ENCODE measurements around the gene OGDHL. TPM values are rescaled to one million over a fixed set of nuclear protein-coding genes. Genes with fewer than 3 reads are reported as not detected.

Gene OGDHL
- total RNA-seq, 1 donor, result under 0.01 TPM

DNA sequence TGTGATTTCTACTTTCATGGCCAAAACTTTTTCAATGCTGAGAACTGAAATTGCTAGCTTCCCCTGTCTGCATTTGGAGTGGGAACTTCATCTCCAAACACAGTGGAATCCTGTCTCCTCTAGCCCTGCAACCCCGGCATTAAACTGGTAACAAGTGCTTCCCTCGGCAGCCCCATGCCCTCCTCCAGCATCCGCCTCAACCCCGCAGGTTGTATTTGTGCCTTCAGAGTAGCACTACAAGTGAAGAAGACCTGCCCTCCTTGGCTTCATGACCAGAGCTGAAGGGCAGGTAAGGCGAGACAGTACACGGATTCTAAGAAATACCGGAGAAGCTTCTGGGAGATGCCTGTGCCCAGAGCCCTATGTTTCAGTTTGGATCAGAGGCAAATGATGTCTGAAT is 65.8 kb downstream of the OGDHL start:
- TF ChIP-seq, protein P1, sequence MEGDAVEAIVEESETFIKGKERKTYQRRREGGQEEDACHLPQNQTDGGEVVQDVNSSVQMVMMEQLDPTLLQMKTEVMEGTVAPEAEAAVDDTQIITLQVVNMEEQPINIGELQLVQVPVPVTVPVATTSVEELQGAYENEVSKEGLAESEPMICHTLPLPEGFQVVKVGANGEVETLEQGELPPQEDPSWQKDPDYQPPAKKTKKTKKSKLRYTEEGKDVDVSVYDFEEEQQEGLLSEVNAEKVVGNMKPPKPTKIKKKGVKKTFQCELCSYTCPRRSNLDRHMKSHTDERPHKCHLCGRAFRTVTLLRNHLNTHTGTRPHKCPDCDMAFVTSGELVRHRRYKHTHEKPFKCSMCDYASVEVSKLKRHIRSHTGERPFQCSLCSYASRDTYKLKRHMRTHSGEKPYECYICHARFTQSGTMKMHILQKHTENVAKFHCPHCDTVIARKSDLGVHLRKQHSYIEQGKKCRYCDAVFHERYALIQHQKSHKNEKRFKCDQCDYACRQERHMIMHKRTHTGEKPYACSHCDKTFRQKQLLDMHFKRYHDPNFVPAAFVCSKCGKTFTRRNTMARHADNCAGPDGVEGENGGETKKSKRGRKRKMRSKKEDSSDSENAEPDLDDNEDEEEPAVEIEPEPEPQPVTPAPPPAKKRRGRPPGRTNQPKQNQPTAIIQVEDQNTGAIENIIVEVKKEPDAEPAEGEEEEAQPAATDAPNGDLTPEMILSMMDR (IDR thresholded peaks at IDR 0.05; ENCODE audit: insufficient read depth, low read depth, low read length), result no peak
- DNase-seq (ENCODE audit: low read depth), result no peak
- H3K4me3 ChIP-seq (ENCODE audit: low read depth, low read length), result no peak overlapping the region

GRCh38 chr10:49694466-49694865 is 67.7 kb downstream of the OGDHL start:
- no peak for DNase-seq (ENCODE audit: low read depth)
- H3K4me3 ChIP-seq (ENCODE audit: low read depth, low read length), result no peak overlapping the region
- TF ChIP-seq, protein P1 (IDR thresholded peaks at IDR 0.05; ENCODE audit: insufficient read depth, low read depth, low read length), result no peak

- DNase-seq (ENCODE audit: low read depth), result no peak
- TF ChIP-seq, protein P1 (IDR thresholded peaks at IDR 0.05; ENCODE audit: insufficient read depth, low read depth, low read length), result no peak
- H3K4me3 ChIP-seq (ENCODE audit: low read depth, low read length), result no peak overlapping the region
Observed at GRCh38 chr10:49691588-49691987, 70.5 kb downstream of the OGDHL start.

GRCh38 chr10:49690698-49691356 is 71.3 kb downstream of the OGDHL start:
- peak; percentile 3 for DNase-seq (ENCODE audit: low read depth)
- TF ChIP-seq, protein P1 (IDR thresholded peaks at IDR 0.05; ENCODE audit: insufficient read depth, low read depth, low read length), result no peak
- H3K4me3 ChIP-seq (ENCODE audit: low read depth, low read length), result no peak overlapping the region

GRCh38 chr10:49689882-49690510 is 72.1 kb downstream of the OGDHL start:
- TF ChIP-seq, protein P1 (IDR thresholded peaks at IDR 0.05; ENCODE audit: insufficient read depth, low read depth, low read length), result no peak
- no peak overlapping the region for H3K4me3 ChIP-seq (ENCODE audit: low read depth, low read length)
- DNase-seq (ENCODE audit: low read depth), result no peak

DNA sequence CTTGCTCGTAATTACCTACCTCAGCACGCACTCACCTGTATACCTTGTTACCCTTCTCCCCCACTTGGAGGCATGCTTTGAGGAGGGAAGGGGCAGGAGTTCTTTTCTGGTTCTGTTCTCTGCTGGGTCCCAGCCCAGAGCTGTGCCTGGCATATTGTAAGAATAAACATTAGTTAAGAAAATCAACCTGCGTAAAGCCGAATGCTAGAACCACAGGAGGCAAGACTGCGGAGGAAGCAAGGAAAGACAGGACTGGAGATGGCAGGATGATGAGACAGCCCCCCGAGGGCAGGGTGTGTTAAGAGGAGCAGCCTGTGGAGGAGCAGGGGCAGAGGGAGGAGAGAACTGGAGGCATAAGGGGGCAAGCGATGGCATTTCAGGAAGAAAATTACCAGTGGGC is 73.2 kb downstream of the OGDHL start:
- TF ChIP-seq, protein P1 (IDR thresholded peaks at IDR 0.05; ENCODE audit: insufficient read depth, low read depth, low read length), result no peak
- H3K4me3 ChIP-seq (ENCODE audit: low read depth, low read length), result no peak overlapping the region
- no peak for DNase-seq (ENCODE audit: low read depth)

Measured in fibroblast of villous mesenchyme (primary cell).